HepG2 (cell line): ENCODE data around the gene SLC16A3. TPM values are rescaled to one million over a fixed set of nuclear protein-coding genes. Genes with fewer than 3 reads are reported as not detected.

Experiments
- AGO2 ChIP-seq: fragments of 200-400 bp; formaldehyde crosslinking; optimal IDR thresholded peaks from 2 replicates; pipeline ENCODE3; 2017; ENCODE audit warnings: mild to moderate bottlenecking, low read depth, low read length, moderate library complexity
- EHMT2 ChIP-seq: fragments of 200-600 bp; sonication (generic); IDR thresholded peaks from 2 replicates; pipeline ENCODE4 v1.7.0; 2017; ENCODE audit warnings: antibody characterized with exemption, low read depth, low read length, borderline replicate concordance
- HOXA9 ChIP-seq: sonication (generic); formaldehyde crosslinking; IDR thresholded peaks from 2 replicates; pipeline ENCODE4 v1.8.1; 2022; ENCODE audit warnings: missing genetic modification reagents, mild to moderate bottlenecking, moderate library complexity, borderline replicate concordance
- MTF2 ChIP-seq: sonication (generic); formaldehyde crosslinking; IDR thresholded peaks from 2 replicates; pipeline ENCODE4 v1.5.0; 2020; ENCODE audit warnings: missing genetic modification reagents, borderline replicate concordance
- NBN ChIP-seq: fragments of 450-650 bp; conservative IDR thresholded peaks from 2 replicates; pipeline ENCODE4 v1.6.1; 2017
- NFKB2 ChIP-seq: sonication (generic); formaldehyde crosslinking; IDR thresholded peaks from 2 replicates; pipeline ENCODE4 v1.4.0; 2020; ENCODE audit warnings: missing genetic modification reagents, borderline replicate concordance
- POLR2G ChIP-seq: fragments of 200-400 bp; formaldehyde crosslinking; IDR thresholded peaks from 2 replicates; pipeline ENCODE4 v1.6.1; 2018; ENCODE audit warnings: mild to moderate bottlenecking, low read depth, low read length, moderate library complexity
- PTBP1 ChIP-seq: fragments of 200-400 bp; formaldehyde crosslinking; IDR thresholded peaks from 2 replicates; pipeline ENCODE4 v1.6.1; 2018; ENCODE audit warnings: low read length, low read depth; ENCODE audit not compliant: poor library complexity, severe bottlenecking
- RBFOX2 ChIP-seq: fragments of 200-400 bp; formaldehyde crosslinking; IDR thresholded peaks from 2 replicates; pipeline ENCODE4 v1.6.1; 2017; ENCODE audit warnings: low read depth, mild to moderate bottlenecking, low read length
- TMF1 ChIP-seq: sonication (generic); formaldehyde crosslinking; IDR thresholded peaks from 2 replicates; pipeline ENCODE4 v1.8.1; 2022; ENCODE audit warnings: low read depth, missing genetic modification reagents
- ZFAT ChIP-seq: sonication (generic); formaldehyde crosslinking; conservative IDR thresholded peaks from 2 replicates; pipeline ENCODE4 v1.8.1; 2023; ENCODE audit warnings: missing genetic modification reagents, inconsistent platforms
- ZFP37 ChIP-seq: sonication (generic); formaldehyde crosslinking; IDR thresholded peaks from 2 replicates; pipeline ENCODE4 v1.4.0; 2020; ENCODE audit warnings: missing genetic modification reagents, borderline replicate concordance
- ZFP62 ChIP-seq: sonication (generic); formaldehyde crosslinking; IDR thresholded peaks from 2 replicates; pipeline ENCODE4 v1.4.0; 2020; ENCODE audit warnings: missing genetic modification reagents
- ZMAT3 ChIP-seq: sonication (generic); formaldehyde crosslinking; conservative IDR thresholded peaks from 2 replicates; pipeline ENCODE4 v1.7.0; 2021; ENCODE audit warnings: missing genetic modification reagents
- ZNF563 ChIP-seq: sonication (generic); formaldehyde crosslinking; IDR thresholded peaks from 2 replicates; pipeline ENCODE4 v1.8.0; 2022; ENCODE audit warnings: mild to moderate bottlenecking, moderate library complexity, missing genetic modification reagents
- ZNF652 ChIP-seq: IDR thresholded peaks from 2 replicates; pipeline ENCODE4 v1.6.1; 2016; ENCODE audit warnings: low read depth, borderline replicate concordance
- ZNF720 ChIP-seq: sonication (generic); formaldehyde crosslinking; IDR thresholded peaks from 2 replicates; pipeline ENCODE4 v1.4.0; 2020; ENCODE audit warnings: missing genetic modification reagents
- ZNF766 ChIP-seq: sonication (generic); formaldehyde crosslinking; IDR thresholded peaks from 2 replicates; pipeline ENCODE4 v1.5.0; 2020; ENCODE audit warnings: missing genetic modification reagents, borderline replicate concordance
- ZSCAN29 ChIP-seq: sonication (generic); formaldehyde crosslinking; conservative IDR thresholded peaks from 2 replicates; pipeline ENCODE4 v1.4.0; 2020; ENCODE audit warnings: mild to moderate bottlenecking, missing genetic modification reagents
- polyA plus RNA-seq, 8 experiments: library from polyadenylated mRNA; depleted of rRNA in 3 of 8; stranded (reverse) in 7 of 8; unstranded in 1 of 8; fragments of >200 nt; fragmentation: Illumina TruSeq in 4 of 8; extraction: Trizol in 4 of 8; gene quantifications; 2 replicates each; pipeline versions ENCODE4 v1.2.1 to v1.2.3, GENCODE V29; 2011 to 2016; ENCODE audit warnings: low read depth in 4 of 8, missing spikeins in 1 of 8, mixed read lengths in 1 of 8; ENCODE audit not compliant: insufficient read depth in 1 of 8
- total RNA-seq, 5 experiments: library from RNA; depleted of rRNA; stranded (reverse); fragments of >200 nt; fragmentation: Illumina TruSeq; extraction: Trizol; gene quantifications; 2 replicates each; pipeline ENCODE4 v1.2.3, GENCODE V29; 2016; ENCODE audit warnings: low read depth in 1 of 5
- TF ChIP-seq, protein P1 (sequence below): sonication (generic); formaldehyde crosslinking; IDR thresholded peaks from 2 replicates; pipeline ENCODE4 v1.5.1; 2020; ENCODE audit warnings: missing genetic modification reagents, mild to moderate bottlenecking, borderline replicate concordance
- TF ChIP-seq, protein P2 (sequence below): sonication (generic); formaldehyde crosslinking; IDR thresholded peaks from 2 replicates; pipeline ENCODE4 v1.4.0; 2020; ENCODE audit warnings: missing genetic modification reagents
- TF ChIP-seq, protein P3 (sequence below): sonication (generic); formaldehyde crosslinking; IDR thresholded peaks from 2 replicates; pipeline ENCODE4 v1.5.1; 2020; ENCODE audit warnings: missing genetic modification reagents, mild to moderate bottlenecking, borderline replicate concordance

SLC16A3 gene
- total and polyA plus RNA-seq, 2 of the 13 experiments (the other 11 are each of a cell fraction or from before 2014, with no cell fraction given), result 242 to 349 TPM

DNA sequence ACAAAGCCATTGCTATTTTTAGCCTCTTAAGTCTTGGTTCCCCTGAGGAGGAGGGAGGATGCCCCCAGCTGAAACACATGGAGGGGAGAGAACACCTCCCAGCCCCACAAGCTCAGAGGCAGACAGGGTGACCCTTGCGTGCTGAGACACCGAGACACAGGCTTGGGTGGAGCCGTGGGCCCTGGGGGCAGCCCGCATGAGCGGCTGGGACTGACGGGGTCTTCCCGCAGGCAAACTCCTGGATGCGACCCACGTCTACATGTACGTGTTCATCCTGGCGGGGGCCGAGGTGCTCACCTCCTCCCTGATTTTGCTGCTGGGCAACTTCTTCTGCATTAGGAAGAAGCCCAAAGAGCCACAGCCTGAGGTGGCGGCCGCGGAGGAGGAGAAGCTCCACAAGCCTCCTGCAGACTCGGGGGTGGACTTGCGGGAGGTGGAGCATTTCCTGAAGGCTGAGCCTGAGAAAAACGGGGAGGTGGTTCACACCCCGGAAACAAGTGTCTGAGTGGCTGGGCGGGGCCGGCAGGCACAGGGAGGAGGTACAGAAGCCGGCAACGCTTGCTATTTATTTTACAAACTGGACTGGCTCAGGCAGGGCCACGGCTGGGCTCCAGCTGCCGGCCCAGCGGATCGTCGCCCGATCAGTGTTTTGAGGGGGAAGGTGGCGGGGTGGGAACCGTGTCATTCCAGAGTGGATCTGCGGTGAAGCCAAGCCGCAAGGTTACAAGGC, 9.8 kb downstream of the SLC16A3 start (continued):
- TF ChIP-seq, protein P1, sequence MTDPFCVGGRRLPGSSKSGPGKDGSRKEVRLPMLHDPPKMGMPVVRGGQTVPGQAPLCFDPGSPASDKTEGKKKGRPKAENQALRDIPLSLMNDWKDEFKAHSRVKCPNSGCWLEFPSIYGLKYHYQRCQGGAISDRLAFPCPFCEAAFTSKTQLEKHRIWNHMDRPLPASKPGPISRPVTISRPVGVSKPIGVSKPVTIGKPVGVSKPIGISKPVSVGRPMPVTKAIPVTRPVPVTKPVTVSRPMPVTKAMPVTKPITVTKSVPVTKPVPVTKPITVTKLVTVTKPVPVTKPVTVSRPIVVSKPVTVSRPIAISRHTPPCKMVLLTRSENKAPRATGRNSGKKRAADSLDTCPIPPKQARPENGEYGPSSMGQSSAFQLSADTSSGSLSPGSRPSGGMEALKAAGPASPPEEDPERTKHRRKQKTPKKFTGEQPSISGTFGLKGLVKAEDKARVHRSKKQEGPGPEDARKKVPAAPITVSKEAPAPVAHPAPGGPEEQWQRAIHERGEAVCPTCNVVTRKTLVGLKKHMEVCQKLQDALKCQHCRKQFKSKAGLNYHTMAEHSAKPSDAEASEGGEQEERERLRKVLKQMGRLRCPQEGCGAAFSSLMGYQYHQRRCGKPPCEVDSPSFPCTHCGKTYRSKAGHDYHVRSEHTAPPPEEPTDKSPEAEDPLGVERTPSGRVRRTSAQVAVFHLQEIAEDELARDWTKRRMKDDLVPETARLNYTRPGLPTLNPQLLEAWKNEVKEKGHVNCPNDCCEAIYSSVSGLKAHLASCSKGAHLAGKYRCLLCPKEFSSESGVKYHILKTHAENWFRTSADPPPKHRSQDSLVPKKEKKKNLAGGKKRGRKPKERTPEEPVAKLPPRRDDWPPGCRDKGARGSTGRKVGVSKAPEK (CRISPR knock-in tag), result no peak
- TF ChIP-seq NBN (no peak), ZFP62 (CRISPR knock-in tag) (no peak), MTF2 (no peak), AGO2 (peak; percentile 80), ZSCAN29 (no peak), ZFAT (CRISPR knock-in tag) (no peak), RBFOX2 (peak; percentile 57; the same call in 1 of the 2 replicates), TMF1 (0 out of 2 replicates have a peak, but pooled peaks have one; percentile 5), ZNF563 (CRISPR knock-in tag) (0 out of 2 replicates have a peak, but pooled peaks have one; percentile 10), ZFP37 (CRISPR knock-in tag) (0 out of 2 replicates have a peak, but pooled peaks have one; percentile 5), ZMAT3 (no peak), ZNF766 (CRISPR knock-in tag) (no peak), ZNF720 (CRISPR knock-in tag) (0 out of 2 replicates have a peak, but pooled peaks have one; percentile 35), PTBP1 (peak; percentile 56), ZNF652 (CRISPR knock-in tag) (no peak), HOXA9 (no peak), EHMT2 (no peak), NFKB2 (no peak), POLR2G (0 out of 2 replicates have a peak, but pooled peaks have one; percentile 18)
- TF ChIP-seq, protein P2, sequence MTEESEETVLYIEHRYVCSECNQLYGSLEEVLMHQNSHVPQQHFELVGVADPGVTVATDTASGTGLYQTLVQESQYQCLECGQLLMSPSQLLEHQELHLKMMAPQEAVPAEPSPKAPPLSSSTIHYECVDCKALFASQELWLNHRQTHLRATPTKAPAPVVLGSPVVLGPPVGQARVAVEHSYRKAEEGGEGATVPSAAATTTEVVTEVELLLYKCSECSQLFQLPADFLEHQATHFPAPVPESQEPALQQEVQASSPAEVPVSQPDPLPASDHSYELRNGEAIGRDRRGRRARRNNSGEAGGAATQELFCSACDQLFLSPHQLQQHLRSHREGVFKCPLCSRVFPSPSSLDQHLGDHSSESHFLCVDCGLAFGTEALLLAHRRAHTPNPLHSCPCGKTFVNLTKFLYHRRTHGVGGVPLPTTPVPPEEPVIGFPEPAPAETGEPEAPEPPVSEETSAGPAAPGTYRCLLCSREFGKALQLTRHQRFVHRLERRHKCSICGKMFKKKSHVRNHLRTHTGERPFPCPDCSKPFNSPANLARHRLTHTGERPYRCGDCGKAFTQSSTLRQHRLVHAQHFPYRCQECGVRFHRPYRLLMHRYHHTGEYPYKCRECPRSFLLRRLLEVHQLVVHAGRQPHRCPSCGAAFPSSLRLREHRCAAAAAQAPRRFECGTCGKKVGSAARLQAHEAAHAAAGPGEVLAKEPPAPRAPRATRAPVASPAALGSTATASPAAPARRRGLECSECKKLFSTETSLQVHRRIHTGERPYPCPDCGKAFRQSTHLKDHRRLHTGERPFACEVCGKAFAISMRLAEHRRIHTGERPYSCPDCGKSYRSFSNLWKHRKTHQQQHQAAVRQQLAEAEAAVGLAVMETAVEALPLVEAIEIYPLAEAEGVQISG (CRISPR knock-in tag), result peak; percentile 53; the same call in 1 of the 2 replicates
- TF ChIP-seq, protein P3, sequence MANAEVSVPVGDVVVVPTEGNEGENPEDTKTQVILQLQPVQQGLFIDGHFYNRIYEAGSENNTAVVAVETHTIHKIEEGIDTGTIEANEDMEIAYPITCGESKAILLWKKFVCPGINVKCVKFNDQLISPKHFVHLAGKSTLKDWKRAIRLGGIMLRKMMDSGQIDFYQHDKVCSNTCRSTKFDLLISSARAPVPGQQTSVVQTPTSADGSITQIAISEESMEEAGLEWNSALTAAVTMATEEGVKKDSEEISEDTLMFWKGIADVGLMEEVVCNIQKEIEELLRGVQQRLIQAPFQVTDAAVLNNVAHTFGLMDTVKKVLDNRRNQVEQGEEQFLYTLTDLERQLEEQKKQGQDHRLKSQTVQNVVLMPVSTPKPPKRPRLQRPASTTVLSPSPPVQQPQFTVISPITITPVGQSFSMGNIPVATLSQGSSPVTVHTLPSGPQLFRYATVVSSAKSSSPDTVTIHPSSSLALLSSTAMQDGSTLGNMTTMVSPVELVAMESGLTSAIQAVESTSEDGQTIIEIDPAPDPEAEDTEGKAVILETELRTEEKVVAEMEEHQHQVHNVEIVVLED, result no peak
